GM19240 (cell line): Measurements from ENCODE around the gene MOK.

Source experiments
- DNase-seq: peaks from one replicate; pipeline ENCODE4 v3.0.0; 2011; ENCODE audit warnings: low spot score; ENCODE audit not compliant: insufficient read length

MOK gene

DNA sequence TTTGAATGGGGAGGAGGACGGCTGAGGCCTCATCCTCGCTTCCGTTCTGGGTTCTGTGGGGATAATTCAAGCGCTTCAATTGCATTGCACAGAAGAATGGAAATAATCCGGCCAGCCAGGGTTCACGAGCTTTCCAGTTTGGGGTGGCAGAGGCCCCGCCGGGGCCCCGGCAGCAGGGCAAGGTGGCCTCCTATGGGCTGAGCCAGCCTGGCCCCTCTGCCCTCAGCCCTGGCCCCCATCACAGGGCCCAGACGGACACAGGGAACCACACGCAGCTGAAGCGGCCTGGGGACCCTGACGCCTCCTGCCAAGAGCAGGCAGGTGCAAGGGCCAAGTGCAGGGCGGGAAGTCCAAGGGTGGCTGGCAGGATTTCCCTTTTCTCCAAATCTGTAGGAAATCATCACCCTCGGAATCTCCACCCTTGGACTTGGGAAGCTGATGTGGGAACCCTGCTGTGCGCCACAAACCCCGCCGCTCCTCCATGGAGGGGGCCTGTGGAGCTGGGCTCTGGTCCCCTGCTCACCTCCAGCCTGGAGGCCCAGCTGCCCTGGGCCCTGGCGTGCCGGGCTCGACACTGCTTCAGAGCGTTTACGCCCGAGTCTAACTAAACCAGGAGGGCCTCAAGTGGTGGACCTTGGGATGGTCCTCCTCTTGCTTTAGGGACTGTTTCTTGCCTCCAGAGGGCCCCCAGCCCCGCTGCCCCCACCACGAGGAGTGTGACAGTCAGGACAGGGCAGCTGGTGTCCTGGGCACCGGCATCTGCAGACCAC lies 78.4 kb downstream of the MOK start:
- DNase-seq: no peak

- no peak for DNase-seq
Observed at GRCh38 chr14:102225936-102226335, 79.0 kb downstream of the MOK start.

DNA sequence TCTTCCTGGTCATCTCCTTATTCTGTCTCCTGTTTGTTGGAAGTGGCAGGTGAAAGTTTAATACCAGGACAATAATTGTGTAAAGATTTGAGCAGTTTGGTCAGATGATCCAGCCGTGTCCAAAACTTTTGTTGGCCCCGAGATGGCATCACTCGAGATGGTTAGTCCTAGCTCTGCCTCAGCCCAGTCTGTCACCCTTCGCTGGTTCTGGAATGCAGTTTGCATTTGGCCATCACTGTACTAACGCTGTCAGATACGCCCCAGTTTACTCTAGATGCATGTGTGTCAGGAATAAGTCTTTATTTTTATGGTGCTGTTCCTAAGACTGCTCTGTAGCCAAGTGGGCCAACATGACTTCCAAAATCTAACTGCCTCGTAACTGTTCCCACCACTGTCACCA lies 79.6 kb downstream of the MOK start:
- DNase-seq: no peak

DNA sequence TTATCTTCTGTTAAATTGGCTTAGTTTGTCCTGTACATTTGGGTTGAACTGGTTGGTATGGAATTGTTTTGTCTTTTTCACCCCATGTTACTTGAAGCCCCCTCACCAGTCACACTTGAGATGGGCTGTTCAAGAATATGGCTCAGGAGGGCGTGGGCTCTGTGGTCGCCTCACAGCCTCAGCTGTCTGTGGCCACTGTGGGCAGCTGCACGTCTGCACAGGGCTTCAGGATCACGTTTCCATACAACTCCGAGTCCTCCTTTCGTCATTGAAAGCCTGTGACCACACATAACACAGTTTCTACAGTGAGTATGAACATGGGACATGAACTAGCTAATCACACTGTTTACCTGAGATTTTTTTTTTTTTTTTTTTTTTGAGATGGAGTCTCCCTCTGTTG lies 81.3 kb downstream of the MOK start:
- no peak for DNase-seq

GRCh38 chr14:102222751-102223150 lies 82.2 kb downstream of the MOK start:
- no peak for DNase-seq

DNA sequence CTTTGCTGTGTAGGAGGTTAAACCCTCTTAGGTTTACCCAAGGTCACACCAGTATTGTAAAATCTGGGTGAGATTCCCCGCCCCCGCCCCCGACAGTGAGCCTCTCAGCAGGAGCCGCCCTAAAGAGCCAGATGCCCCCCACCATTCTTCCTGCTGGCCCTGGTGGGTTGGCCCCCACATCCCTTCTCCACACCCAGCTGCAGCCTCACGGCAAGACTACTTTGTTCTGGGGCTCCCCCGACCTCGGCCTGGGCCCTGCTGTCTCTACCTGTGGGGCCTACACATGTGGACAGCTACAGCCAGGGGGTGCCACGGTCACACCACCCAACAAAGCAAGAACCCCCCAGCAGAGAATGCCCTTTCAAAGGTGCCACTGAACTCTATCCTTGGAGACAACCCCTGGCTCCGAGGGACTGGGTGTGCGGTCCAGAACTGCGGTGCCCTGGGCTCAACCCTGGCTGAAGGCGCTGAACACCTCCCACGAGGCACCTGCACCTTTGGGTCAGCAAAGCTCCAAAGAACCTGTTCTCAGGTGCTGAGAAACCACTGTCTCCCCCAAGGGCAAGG lies 82.9 kb downstream of the MOK start:
- DNase-seq: no peak

DNA sequence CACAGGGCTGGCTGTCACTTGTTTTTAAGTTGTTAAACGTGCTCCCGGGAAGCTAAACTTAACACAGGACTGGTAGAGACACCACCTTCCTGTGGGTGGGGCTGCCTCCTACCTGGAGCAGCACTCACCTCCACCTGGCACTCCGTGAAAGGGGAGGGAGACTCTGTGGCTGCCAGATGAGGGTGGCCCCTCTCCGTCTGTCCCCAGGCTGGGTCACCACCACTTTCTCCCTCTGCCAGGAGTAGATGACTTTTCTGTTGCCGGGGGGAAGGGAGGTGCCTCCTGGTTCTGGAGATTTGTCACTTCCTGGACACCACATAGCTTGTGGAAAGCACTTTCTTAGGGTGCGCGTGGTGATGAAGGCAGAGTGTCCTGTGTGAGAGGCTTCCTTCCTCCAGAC lies 83.9 kb downstream of the MOK start:
- DNase-seq: no peak

GRCh38 chr14:102220031-102220430 lies 84.9 kb downstream of the MOK start:
- peak; percentile 68 for DNase-seq

DNA sequence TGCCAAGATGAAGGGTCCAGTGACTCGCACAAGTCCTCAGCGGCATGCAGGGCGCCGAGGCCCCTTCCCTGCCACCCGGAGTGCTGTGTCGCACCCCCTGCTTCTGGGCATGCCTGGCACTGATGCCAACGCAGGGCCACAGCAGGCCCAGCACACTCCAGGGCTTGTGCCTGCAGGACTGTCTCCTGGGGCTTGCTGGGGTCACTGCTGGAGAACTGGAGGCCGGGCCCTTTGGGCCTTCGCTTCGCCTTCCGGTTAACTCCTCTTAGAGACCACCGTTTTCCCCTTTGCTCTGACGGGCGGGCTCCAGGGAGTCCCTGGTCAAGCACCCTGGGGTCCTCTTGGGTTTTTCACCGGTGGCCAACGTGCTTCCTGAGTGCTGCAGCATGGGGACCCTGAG lies 85.6 kb downstream of the MOK start:
- DNase-seq: no peak

GRCh38 chr14:102218688-102219087 lies 86.3 kb downstream of the MOK start:
- DNase-seq: no peak

DNA sequence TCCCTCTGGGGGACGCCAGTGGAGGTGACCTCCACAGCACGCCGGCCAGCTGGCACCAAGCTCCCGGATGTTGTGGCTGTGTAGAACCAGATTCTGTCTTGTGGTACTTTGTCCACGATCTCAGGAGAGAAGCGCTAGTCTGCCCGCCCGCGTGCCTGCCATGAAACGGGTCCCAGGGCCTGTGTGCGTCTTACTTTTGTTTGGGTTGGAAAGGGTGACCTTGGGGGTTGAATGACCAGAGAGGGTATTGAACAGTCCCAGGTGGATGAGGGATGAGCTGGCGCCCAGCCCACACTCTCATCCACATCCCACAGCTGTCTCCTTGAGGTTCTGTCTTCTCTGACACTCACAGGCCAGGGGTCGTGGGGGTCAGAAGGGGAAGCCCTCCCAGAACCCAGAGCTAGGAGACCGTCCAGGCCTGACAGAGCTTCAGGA lies 87.0 kb downstream of the MOK start:
- DNase-seq: no peak

DNA sequence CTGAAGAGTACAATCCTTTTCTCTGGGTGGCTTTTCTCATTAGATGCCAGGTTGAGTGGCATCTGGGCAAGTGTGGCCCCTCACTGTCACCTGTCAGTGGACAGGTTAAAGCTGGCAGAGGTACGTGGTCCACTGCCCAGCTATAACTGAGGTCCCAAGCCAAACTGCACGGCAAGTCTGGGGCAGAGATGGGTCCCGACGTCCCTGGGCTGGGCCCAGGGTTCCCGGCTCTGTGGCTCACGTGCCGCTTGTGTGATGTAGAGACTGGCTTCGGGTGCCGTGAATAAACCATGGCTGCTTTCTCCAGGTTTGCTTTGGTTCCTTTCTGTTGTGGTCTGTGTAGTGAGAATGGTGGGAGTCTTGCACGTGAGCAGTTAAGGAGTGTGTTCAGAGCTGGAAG lies 87.6 kb downstream of the MOK start:
- no peak for DNase-seq

DNA sequence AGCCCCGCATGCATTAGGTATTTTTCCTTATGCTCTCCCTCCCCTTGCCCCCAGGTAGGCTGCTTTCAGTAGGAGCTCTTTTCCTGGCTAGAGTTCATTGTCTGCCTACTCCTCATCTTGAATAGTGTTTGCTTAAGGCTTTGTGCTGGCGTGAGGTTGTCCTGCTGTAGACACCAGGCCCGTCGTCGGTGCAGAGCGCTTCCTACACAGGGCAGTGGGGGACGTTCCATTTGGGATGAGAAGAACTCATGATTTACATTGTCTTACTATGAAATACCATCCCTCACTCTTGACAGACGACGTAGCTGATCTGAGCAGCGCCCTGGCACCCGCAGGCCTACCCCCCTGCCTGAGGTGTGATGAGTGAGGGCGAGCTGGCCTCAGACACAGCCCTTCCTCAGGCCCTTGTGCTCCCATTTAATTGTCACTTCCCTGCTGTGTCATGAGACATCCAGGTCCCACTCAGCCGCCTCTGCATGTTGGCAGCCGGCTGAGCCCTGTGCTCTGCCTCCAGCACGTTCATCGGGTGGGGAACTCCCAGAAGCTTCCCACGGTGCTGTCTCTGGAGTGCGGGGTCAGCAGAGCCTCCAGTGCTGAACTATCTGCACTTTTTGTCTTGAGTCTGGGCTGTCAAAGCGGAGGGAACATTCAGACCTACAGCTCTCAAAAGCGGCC lies 89.3 kb downstream of the MOK start:
- DNase-seq: no peak

GRCh38 chr14:102215071-102215470 lies 89.9 kb downstream of the MOK start:
- DNase-seq: no peak

- DNase-seq: no peak
Observed at GRCh38 chr14:102213984-102214658, 90.8 kb downstream of the MOK start.

- DNase-seq: no peak
Observed at GRCh38 chr14:102213470-102213869, 91.5 kb downstream of the MOK start.

- no peak for DNase-seq
Observed at GRCh38 chr14:102212845-102213244, 92.1 kb downstream of the MOK start.

DNA sequence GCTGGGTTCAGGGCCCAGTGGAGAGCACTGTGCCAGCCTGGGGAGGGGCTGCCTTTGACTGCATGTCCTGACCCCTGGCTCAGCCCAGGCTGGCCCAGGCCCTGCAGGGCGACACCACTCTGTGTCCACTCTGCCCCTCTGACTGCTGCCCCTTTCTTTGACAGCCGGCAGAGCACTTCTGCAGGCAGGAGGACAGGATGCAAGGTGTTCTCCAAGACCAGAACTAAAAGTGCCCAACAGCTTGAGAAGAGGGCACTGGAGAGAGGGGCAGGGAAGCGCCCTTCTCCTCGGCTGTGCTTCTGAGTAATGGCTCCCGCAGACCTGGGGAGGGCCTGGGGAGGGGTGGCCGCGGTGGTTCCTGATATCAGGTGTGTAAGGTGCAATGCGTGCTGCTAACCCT lies 92.6 kb downstream of the MOK start:
- no peak for DNase-seq

GRCh38 chr14:102211240-102211639 lies 93.7 kb downstream of the MOK start:
- no peak for DNase-seq

DNA sequence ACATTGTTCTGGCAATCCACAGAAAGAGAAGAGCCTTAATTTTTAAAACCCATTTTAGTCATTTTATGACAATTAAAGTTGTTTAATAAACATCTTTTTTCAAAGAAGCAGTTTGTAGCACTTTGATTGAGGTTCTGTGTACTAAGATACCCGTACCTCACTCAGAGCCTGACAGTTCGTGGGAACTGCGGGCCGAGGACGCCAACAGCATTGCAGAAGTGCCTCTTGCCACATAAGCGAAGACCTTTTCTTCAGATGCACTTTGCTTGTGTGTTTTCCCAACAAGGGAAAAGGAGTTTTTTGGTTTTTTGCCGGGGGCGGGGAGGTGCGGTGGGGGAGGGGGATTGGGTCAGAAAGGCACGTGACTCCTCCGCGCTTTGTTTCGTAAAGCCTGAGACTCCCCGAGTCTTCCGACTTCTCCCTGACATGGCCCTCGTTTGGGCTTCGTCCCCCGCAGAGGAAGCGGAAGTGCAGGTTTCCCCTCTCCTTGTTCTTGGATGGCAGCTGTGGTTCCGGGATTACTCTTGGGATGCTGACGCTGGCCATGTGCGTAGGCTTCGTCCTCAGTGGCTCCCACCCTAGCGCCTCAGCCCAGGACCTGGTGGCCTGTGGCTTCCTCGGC lies 94.4 kb downstream of the MOK start:
- DNase-seq: no peak

GRCh38 chr14:102209224-102209966 lies 95.6 kb downstream of the MOK start:
- DNase-seq: no peak
